Measurements from ENCODE around the gene SPG11. TPM values are rescaled to one million over a fixed set of nuclear protein-coding genes. Genes with fewer than 3 reads are reported as not detected.

SPG11 gene
- total RNA-seq, 2 donors from 2014 or later, result 60.2 to 61.6 TPM

GRCh38 chr15:44588541-44588940, 74.9 kb downstream of the SPG11 start:
- Histone ChIP-seq H3K4me3 (ENCODE audit: low read length) (peak overlapping the region; percentile 65), H3K27me3 (ENCODE audit: control insufficient read depth, insufficient read depth, low read length, poor library complexity, severe bottlenecking) (no peaks in the 10 kb centered on the region), H3K27ac (ENCODE audit: low read depth, low read length) (no peak overlapping the region), H3K36me3 (ENCODE audit: control insufficient read depth, insufficient read depth, low read length) (peaks cover 94% of the 10 kb centered on the region), H3K9me3 (ENCODE audit: control insufficient read depth, low read length) (peaks cover 47% of the 10 kb centered on the region), H3K4me1 (ENCODE audit: control insufficient read depth, insufficient read depth, low read length) (no peaks in the 10 kb centered on the region), H3K9ac (ENCODE audit: extremely low read depth, low read length, poor library complexity, severe bottlenecking) (no peak overlapping the region)
- Mint-ChIP-seq H3K4me1 (peaks cover 4% of the 10 kb centered on the region), H3K27me3 (ENCODE audit: insufficient read depth) (no peaks in the 10 kb centered on the region), H3K4me3 (no peak overlapping the region), H3K36me3 (ENCODE audit: low read depth) (peaks cover 85% of the 10 kb centered on the region), H3K9me3 (peaks cover 36% of the 10 kb centered on the region), H3K27ac (no peak overlapping the region)
- DNase-seq, result no peak
- no peak for TF ChIP-seq CTCF (conservative IDR thresholded peaks at IDR 0.05)
- 64 to 89% methylated on average over 4 to 5 of the region's 5 CpGs for WGBS, 2 experiments (ENCODE audit: insufficient coverage in 1 of 2, insufficient read length in 1 of 2)

GRCh38 chr15:44585633-44586032, 77.8 kb downstream of the SPG11 start:
- Histone ChIP-seq H3K36me3 (ENCODE audit: control insufficient read depth, insufficient read depth, low read length) (peaks cover 89% of the 10 kb centered on the region), H3K4me1 (ENCODE audit: control insufficient read depth, insufficient read depth, low read length) (no peaks in the 10 kb centered on the region), H3K4me3 (ENCODE audit: low read length) (no peak overlapping the region), H3K27me3 (ENCODE audit: control insufficient read depth, insufficient read depth, low read length, poor library complexity, severe bottlenecking) (no peaks in the 10 kb centered on the region), H3K9ac (ENCODE audit: extremely low read depth, low read length, poor library complexity, severe bottlenecking) (no peak overlapping the region), H3K27ac (ENCODE audit: low read depth, low read length) (no peak overlapping the region), H3K9me3 (ENCODE audit: control insufficient read depth, low read length) (peaks cover 43% of the 10 kb centered on the region)
- Mint-ChIP-seq H3K36me3 (ENCODE audit: low read depth) (peaks cover 89% of the 10 kb centered on the region), H3K9me3 (peaks cover 32% of the 10 kb centered on the region), H3K27me3 (ENCODE audit: insufficient read depth) (no peaks in the 10 kb centered on the region), H3K27ac (no peak overlapping the region), H3K4me1 (peaks cover 4% of the 10 kb centered on the region), H3K4me3 (no peak overlapping the region)
- no peak for DNase-seq
- TF ChIP-seq CTCF (conservative IDR thresholded peaks at IDR 0.05), result no peak
- WGBS, 2 experiments (ENCODE audit: insufficient coverage in 1 of 2, insufficient read length in 1 of 2), result 97% methylated on average over 2 of the region's 2 CpGs; no CpG with 5 or more reads in 1 of the 2 experiments

- H3K27me3 ChIP-seq (ENCODE audit: control insufficient read depth, insufficient read depth, low read length, poor library complexity, severe bottlenecking), result no peaks in the 10 kb centered on the region
- H3K9me3 Mint-ChIP-seq, result peaks cover 20% of the 10 kb centered on the region
- H3K27ac ChIP-seq (ENCODE audit: low read depth, low read length), result no peak overlapping the region
- no peak overlapping the region for H3K4me3 ChIP-seq (ENCODE audit: low read length)
- no peaks in the 10 kb centered on the region for H3K4me1 ChIP-seq (ENCODE audit: control insufficient read depth, insufficient read depth, low read length)
- H3K36me3 Mint-ChIP-seq (ENCODE audit: low read depth), result peaks cover 80% of the 10 kb centered on the region
- 86 to 95% methylated on average over 4 to 5 of the region's 5 CpGs for WGBS, 2 experiments (ENCODE audit: insufficient coverage in 1 of 2, insufficient read length in 1 of 2)
- no peak overlapping the region for H3K4me3 Mint-ChIP-seq
- peak; percentile 71 for TF ChIP-seq CTCF (conservative IDR thresholded peaks at IDR 0.05)
- no peak overlapping the region for H3K27ac Mint-ChIP-seq
- peak; percentile 86 for DNase-seq
- no peaks in the 10 kb centered on the region for H3K27me3 Mint-ChIP-seq (ENCODE audit: insufficient read depth)
- peaks cover 29% of the 10 kb centered on the region for H3K9me3 ChIP-seq (ENCODE audit: control insufficient read depth, low read length)
- peaks cover 4% of the 10 kb centered on the region for H3K4me1 Mint-ChIP-seq
- peaks cover 84% of the 10 kb centered on the region for H3K36me3 ChIP-seq (ENCODE audit: control insufficient read depth, insufficient read depth, low read length)
- H3K9ac ChIP-seq (ENCODE audit: extremely low read depth, low read length, poor library complexity, severe bottlenecking), result no peak overlapping the region
Measured at GRCh38 chr15:44584162-44584749, 79.2 kb downstream of the SPG11 start.
